Suprapubic skin (tissue), 4 donors: ENCODE data around the gene NCKAP5. TPM values are rescaled to one million over a fixed set of nuclear protein-coding genes. Genes with fewer than 3 reads are reported as not detected.

Experiments
- DNase-seq, 2 donors: peaks; one replicate each; pipeline ENCODE4 v3.0.0-alpha.2; 2019; ENCODE audit warnings: low spot score in 2 of 2
- H3K27ac ChIP-seq: fragments of 200-600 bp; sonication (generic); one replicate; pipeline ENCODE4 v1.5.1; 2019
- H3K27me3 ChIP-seq: fragments of 200-600 bp; sonication (generic); one replicate; pipeline ENCODE4 v1.5.1; 2019
- H3K36me3 ChIP-seq: fragments of 200-600 bp; sonication (generic); one replicate; pipeline ENCODE4 v1.5.1; 2019
- H3K4me1 ChIP-seq: fragments of 200-600 bp; sonication (generic); one replicate; pipeline ENCODE4 v1.5.1; 2019
- H3K4me3 ChIP-seq: fragments of 200-600 bp; sonication (generic); one replicate; pipeline ENCODE4 v1.5.1; 2019; ENCODE audit warnings: mild to moderate bottlenecking
- H3K9me3 ChIP-seq: fragments of 200-600 bp; sonication (generic); one replicate; pipeline ENCODE4 v1.5.1; 2019
- CTCF ChIP-seq, 2 donors: fragments of 200-600 bp in 1 of 2; fragments of 450-650 bp in 1 of 2; sonication (generic) in 1 of 2; IDR thresholded peaks; one replicate each; pipeline ENCODE4 v1.5.1; 2016 to 2019; ENCODE audit warnings: antibody characterized with exemption in 2 of 2, mild to moderate bottlenecking in 1 of 2, moderate library complexity in 1 of 2
- EP300 ChIP-seq: sonication (generic); formaldehyde crosslinking; IDR thresholded peaks from one replicate; pipeline ENCODE4 v1.6.1; 2017; ENCODE audit warnings: antibody characterized with exemption
- POLR2A ChIP-seq, 2 donors: fragments of 450-650 bp; IDR thresholded peaks; one replicate each; pipeline ENCODE4 v1.6.1; 2017; ENCODE audit warnings: antibody characterized with exemption in 2 of 2, mild to moderate bottlenecking in 2 of 2, moderate library complexity in 2 of 2
- POLR2AphosphoS5 ChIP-seq, 3 donors: sonication (generic); formaldehyde crosslinking; IDR thresholded peaks; one replicate each; pipeline ENCODE4 v1.6.1; 2017; ENCODE audit warnings: antibody characterized with exemption in 3 of 3
- WGBS: methylation state at CpG from one replicate; pipeline ENCODE4 v1.1.5; 2018; 5-methylcytosine and 5-hydroxymethylcytosine counted together
- total RNA-seq, 4 donors: library from RNA; depleted of rRNA; stranded (reverse); fragments of >200 nt; gene quantifications; one replicate each; pipeline ENCODE4 v1.1.0, GENCODE V29; 2016

NCKAP5 gene
- total RNA-seq, 4 donors from 2014 or later = 2.8 to 6.4 (median 4.2) TPM

- H3K4me1 ChIP-seq = peaks cover 10% of the 10 kb centered on the region
- WGBS = 61% methylated on average over 3 of the region's 3 CpGs
- no peak overlapping the region for H3K4me3 ChIP-seq
- H3K27ac ChIP-seq = no peak overlapping the region
- TF ChIP-seq POLR2AphosphoS5 (IDR thresholded peaks at IDR 0.05) = no peak
- TF ChIP-seq EP300 = no peak
- no peak for TF ChIP-seq CTCF (IDR thresholded peaks at IDR 0.05)
- TF ChIP-seq POLR2A (IDR thresholded peaks at IDR 0.05) = no peak
- no peaks in the 10 kb centered on the region for H3K27me3 ChIP-seq
- no peaks in the 10 kb centered on the region for H3K9me3 ChIP-seq
- no peak for DNase-seq
- no peaks in the 10 kb centered on the region for H3K36me3 ChIP-seq
Observed at GRCh38 chr2:133485868-133486267, 82.4 kb downstream of the NCKAP5 start.

- WGBS = 81% methylated on average over 3 of the region's 3 CpGs
- Histone ChIP-seq H3K4me3 (no peak overlapping the region), H3K36me3 (no peaks in the 10 kb centered on the region), H3K4me1 (peaks cover 4% of the 10 kb centered on the region), H3K27ac (no peak overlapping the region), H3K27me3 (no peaks in the 10 kb centered on the region), H3K9me3 (no peaks in the 10 kb centered on the region)
- DNase-seq = no peak
- no peak for TF ChIP-seq CTCF (IDR thresholded peaks at IDR 0.05)
- no peak for TF ChIP-seq POLR2A (IDR thresholded peaks at IDR 0.05)
- no peak for TF ChIP-seq POLR2AphosphoS5 (IDR thresholded peaks at IDR 0.05)
- no peak for TF ChIP-seq EP300
Observed at GRCh38 chr2:133484784-133485183, 83.5 kb downstream of the NCKAP5 start.

GRCh38 chr2:133484106-133484505 lies 84.2 kb downstream of the NCKAP5 start:
- DNase-seq = no peak
- TF ChIP-seq POLR2A (IDR thresholded peaks at IDR 0.05) (no peak), POLR2AphosphoS5 (IDR thresholded peaks at IDR 0.05) (no peak), CTCF (IDR thresholded peaks at IDR 0.05) (no peak), EP300 (no peak)
- no peaks in the 10 kb centered on the region for H3K9me3 ChIP-seq
- no peak overlapping the region for H3K4me3 ChIP-seq
- H3K27ac ChIP-seq = no peak overlapping the region
- peaks cover 4% of the 10 kb centered on the region for H3K4me1 ChIP-seq
- no peaks in the 10 kb centered on the region for H3K27me3 ChIP-seq
- WGBS = 57% methylated on average over 3 of the region's 3 CpGs
- H3K36me3 ChIP-seq = no peaks in the 10 kb centered on the region

- Histone ChIP-seq H3K36me3 (no peaks in the 10 kb centered on the region), H3K4me1 (peaks cover 4% of the 10 kb centered on the region), H3K4me3 (no peak overlapping the region), H3K27me3 (no peaks in the 10 kb centered on the region), H3K27ac (no peak overlapping the region), H3K9me3 (no peaks in the 10 kb centered on the region)
- TF ChIP-seq POLR2A (IDR thresholded peaks at IDR 0.05) (no peak), CTCF (IDR thresholded peaks at IDR 0.05) (no peak), POLR2AphosphoS5 (IDR thresholded peaks at IDR 0.05) (no peak), EP300 (no peak)
- no peak for DNase-seq
Observed at GRCh38 chr2:133483181-133483580, 85.1 kb downstream of the NCKAP5 start.

- Histone ChIP-seq H3K27ac (no peak overlapping the region), H3K4me1 (peaks cover 15% of the 10 kb centered on the region), H3K27me3 (no peaks in the 10 kb centered on the region), H3K36me3 (no peaks in the 10 kb centered on the region), H3K4me3 (no peak overlapping the region), H3K9me3 (no peaks in the 10 kb centered on the region)
- DNase-seq = no peak
- TF ChIP-seq POLR2AphosphoS5 (IDR thresholded peaks at IDR 0.05) = no peak
- no peak for TF ChIP-seq CTCF (IDR thresholded peaks at IDR 0.05)
- no peak for TF ChIP-seq EP300
- no peak for TF ChIP-seq POLR2A (IDR thresholded peaks at IDR 0.05)
- 72% methylated on average over 7 of the region's 7 CpGs for WGBS
Observed at GRCh38 chr2:133480707-133481429, 87.4 kb downstream of the NCKAP5 start.
